Nucleus accumbens (tissue), 56 donors: ENCODE measurements around the gene DICER1.
"Not testable (repeated sequence)": the region's sequence is repeated elsewhere in the genome, so short reads cannot be mapped to it uniquely, and the experiment has no call there.

ENCODE experiments used
- DNase-seq, 56 donors: peaks; one replicate each; lab custom pipeline; 2025; lab: John Stamatoyannopoulos, UW

Gene DICER1

DNA sequence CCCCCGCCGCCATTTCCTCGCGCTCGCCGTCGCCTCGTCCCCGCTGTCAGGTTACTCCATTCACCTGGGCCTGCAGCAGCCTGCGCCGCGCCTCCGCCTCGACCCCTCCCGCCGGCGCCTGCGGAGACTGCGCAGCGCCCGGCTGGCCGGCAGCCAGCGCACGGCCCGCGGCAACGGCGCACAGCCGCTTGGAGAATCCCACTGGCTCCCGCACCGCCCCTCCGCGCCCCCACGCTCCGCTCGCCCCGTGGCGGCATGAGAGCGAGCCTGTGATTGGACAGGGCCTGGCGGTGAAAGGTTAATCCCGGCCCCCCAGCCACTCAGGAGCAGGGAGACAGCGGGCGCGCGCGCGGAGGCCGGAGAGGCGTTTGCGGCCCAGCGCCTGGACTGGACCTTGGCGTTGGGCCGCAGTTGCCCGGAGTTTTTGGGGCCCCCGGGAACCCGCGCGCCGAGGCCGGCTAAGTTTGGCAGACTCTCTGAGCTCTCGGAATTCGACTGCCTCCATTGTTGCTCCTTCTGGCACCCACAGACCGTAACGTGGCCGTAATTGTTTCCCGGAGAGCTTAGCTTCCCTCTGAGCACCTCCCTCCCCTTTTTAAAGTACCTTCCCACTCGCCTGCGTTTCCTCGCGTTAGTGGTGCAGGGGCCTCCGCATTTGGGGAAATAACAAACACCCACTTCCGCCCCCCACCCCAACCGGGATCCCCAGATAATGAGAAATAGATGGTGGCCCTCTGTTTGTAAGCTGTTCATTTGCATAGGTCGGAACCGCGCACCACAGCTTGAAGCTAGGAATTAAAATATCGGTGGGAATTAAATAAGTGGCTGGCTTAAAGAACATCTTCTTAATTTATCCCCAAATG lies at the start of gene DICER1:
Gene DICER1, minus strand, starts transcription at position 203 of the 863 bp plus-strand sequence. CDS start 24,071 bp downstream, outside the sequence.
- DNase-seq: peak; percentile 36 to 99 (median 96)

DNA sequence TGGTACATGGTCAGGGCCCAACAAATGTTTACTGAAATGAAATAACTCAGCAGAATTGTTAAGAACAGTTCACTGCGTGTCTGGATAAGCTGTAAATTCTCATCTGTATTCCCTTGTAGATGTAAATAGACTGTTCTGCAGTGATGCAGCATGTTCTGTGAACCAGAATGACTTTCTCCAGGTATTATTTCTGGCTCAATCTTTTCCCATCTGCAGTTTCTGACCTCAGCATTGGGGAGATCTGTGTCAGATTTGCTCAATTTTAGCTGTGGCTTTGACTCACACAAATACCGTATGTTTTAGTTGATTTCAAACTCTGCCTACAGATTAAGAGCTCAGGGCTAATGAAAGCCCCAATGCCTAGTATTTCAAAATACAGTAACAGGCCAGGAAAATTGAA lies 49.2 kb upstream of the DICER1 start:
- no peak for DNase-seq

DNA sequence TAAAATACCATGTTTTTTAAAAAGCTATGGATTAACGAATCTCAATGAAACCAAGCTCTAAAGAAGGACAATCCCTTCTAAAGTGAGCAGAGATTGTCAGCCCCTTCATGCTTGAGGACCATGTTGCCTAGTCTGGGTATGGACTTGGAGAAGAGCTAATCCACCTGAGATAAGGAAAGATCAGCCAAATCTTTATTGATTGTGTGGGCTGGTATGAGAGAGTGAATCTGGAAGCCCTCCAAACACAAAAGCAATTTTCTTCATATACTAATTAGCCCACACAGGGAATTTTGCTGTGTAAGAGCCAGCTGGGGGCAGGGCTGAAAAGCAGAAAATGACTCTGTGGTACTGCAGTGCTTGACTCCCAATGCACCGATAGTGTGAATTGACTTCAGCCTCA lies 47.4 kb upstream of the DICER1 start:
- DNase-seq: no peak

DNA sequence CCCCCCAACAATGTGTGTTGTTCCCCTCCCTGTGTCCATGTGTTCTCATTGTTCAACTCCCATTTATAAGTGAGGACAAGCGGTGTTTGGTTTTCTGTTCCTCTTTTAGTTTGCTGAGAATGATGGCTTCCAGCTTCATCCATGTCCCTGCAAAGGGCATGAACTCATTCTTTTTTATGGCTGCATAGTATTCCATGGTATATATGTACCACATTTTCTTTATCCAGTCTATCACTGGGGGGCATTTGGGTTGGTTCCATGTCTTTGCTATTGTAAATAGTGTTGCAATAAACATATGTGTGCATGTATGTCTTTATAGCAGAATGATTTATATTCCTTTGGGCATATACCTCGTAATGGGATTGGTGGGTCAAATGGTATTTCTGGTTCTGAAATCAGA lies 44.4 kb upstream of the DICER1 start:
- DNase-seq: not testable (repeated sequence)

DNA sequence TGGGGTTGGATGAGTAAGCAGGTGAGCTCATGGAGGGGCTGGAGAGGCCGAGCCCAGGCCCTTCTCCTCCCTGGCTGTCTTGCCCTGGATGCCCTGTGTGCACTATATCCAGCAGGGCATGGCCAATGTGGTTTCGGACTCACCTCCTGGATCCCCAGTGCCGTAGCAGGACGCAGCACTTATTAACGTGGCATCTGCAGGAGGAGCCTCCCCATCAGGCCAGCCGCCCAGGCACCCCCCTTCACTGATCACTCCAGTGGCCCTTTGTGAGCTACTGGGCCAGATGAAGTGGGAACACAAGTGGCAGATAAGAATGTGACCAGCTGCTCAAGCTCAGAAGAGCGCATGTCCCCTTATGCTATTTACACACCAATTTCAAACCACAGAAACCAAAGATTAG lies 43.1 kb upstream of the DICER1 start:
- DNase-seq: no peak

GRCh38 chr14:95199298-95199983 lies 42.1 kb upstream of the DICER1 start:
- no peak for DNase-seq

DNA sequence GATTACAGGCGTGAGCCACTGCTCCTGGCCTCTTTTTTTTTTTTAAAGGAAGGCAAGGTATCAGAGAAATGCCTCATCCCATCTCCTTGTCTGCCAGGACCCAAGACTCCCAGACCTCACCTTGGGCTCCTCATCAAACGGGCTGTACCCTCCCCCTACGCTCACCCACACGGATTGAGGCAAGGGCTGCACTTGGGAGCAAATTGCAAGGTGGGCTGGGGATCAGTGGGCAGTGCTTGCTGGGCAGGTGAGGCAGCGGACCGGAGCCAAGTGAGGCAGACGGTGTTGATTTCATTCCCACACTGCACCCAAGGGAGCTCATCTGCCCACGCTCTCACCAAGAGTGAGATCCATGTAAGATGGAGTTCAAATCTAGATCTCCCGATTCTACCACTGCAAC lies 41.0 kb upstream of the DICER1 start:
- no peak for DNase-seq

DNA sequence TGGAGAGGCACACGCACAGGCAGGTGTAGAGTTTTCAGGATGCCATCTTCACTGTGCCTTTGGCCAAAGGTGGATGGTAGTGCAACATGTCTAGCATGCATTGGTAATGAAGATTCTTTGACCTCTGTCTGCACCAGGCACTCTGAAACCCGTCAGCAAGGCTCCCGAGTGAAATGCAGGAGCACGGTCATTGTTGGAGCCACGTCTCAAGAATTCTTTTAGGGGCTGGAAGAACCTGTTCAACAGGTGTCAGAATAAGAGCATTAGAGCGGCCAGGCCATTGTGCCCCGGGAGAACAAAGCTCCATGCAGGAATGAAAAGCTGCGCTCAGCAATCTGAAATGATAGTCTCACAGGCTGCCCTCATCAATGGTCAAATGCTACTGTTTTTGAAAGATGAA lies 40.2 kb upstream of the DICER1 start:
- DNase-seq: no peak

DNA sequence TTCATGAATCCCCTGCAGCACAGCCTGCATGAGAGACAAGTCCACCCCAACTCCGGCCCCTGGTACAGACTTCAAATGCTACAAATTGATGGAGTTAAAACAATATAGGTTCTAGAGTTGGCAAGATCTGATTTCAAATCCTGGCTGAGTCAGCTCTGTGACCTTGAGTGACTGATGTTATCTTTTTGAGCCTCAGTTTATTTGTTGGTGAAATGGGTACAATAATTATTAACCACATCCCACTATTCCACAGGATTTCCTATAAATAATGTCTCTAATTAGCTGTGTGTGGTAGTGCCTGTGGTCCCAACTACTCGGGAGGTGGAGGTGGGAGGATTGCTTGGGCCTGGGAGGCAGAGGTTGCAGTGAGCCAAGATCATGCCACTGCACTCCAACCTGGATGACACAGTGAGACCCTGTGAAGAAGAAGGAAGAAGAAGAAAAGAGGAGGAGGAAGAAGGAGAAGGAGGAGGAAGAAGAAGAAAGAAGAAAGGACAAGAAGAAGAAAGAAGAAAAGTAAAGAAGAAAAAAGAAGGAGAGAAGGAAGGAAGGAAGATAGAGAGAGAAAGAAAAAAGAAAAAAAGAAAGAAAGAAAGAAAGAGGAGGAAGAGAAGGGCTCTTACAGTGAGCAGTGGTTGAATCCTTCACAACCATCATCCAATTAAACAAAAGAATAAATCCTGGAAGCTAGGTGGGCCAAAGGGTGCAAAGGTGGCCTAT lies 39.7 kb upstream of the DICER1 start:
- no peak for DNase-seq

- DNase-seq: no peak
Observed at GRCh38 chr14:95196268-95196667, 38.9 kb upstream of the DICER1 start.

GRCh38 chr14:95195031-95195430 lies 37.7 kb upstream of the DICER1 start:
- no peak for DNase-seq

GRCh38 chr14:95193081-95193480 lies 35.8 kb upstream of the DICER1 start:
- DNase-seq: no peak

DNA sequence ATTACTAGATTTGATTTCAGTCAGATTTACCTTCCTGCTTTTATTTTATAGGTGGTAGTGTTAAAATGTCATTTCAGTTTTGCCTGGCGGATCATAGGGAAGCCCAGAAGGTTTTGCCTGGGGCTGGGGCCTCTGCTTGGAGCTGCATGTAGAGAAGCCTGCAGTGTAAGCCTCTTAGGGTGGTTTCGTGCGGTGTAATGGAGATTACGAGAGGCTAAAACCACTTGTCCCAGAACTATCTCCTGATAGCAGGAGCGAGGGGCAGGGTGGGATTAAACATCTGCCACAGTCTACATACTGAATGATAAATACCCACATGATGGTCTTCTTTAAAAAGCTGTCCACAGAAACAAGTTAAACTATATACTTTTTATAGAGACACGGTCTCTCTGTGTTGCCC lies 35.0 kb upstream of the DICER1 start:
- DNase-seq: no peak

GRCh38 chr14:95191445-95192199 lies 34.3 kb upstream of the DICER1 start:
- no peak for DNase-seq

GRCh38 chr14:95190857-95191256 lies 33.5 kb upstream of the DICER1 start:
- no peak for DNase-seq

- DNase-seq: no peak
Observed at GRCh38 chr14:95190346-95190840, 33.1 kb upstream of the DICER1 start.

DNA sequence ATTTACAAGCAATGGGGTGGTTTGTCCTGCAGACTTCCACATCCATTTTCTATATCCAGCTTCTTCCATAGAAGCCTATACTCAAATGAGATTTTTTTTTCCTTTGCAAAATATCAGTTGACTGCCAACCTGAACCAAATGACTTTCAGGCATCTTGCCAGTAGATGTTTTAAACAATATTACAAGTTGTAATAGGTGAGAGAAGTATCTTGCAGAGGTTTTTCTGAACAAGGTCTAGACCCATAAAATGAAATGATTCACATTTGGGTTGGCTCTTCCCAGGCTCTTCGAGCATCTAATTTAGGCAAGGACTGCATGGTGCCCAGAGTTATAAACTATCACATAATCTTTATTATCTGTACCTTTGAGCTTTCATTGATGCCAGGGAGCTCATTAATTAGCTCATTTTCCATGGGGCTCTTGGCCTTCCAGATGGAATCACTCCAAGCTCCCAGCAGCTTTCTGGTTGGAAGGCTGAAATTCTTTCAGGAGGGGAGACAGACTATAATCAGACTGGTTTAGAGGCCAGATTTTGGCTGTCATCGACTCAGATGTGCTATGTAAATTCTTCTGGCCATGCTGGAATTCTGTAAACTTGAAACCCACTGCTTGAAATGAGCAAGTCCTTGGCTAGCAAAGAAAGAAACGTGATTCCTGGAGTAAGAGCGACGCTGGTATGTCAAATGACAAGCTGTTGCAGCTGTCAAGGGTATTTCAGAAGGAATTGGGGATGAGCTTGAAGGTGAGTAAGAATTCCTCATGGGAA lies 32.2 kb upstream of the DICER1 start:
- peak in 1 of 56 donors; percentile 17 for DNase-seq

- no peak for DNase-seq
Observed at GRCh38 chr14:95188380-95188779, 31.1 kb upstream of the DICER1 start.

DNA sequence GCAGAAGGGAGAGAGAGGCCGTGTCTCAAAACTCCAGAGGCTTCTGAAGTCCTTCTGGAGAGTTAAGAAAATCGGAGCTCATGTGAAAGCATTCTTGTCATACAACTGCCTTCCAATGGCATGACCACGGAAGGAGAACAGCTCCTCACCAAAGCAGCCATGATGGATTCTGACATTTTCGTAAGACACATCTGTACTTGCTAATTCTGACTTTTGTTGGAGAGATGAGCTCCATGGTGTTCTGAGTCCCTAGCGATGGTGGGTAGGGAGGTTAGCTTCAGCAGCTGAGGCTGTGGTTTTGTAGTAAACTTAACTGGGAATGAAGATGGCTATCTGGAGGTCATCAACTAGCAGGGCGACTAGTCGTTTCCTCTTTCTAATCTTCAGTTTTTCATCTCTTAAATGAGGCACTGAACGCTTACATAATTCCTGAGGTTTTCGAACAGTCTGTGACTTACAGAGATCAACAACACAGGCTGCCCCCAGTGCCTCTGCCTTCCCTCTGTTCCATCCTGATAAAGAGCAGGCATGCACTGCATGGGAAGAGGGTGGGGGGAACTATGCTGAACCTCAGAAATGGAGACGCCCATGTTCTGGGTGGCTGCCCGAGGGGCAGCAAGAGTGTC lies 28.6 kb upstream of the DICER1 start:
- DNase-seq: no peak
